ENCODE measurements around the gene THTPA. TPM values are rescaled to one million over a fixed set of nuclear protein-coding genes. Genes with fewer than 3 reads are reported as not detected.
"Not testable (repeated sequence)": the region's sequence is repeated elsewhere in the genome, so short reads cannot be mapped to it uniquely, and the experiment has no call there.

The THTPA gene
- total RNA-seq, 1 experiment from 2014 or later: 20.0 TPM

GRCh38 chr14:23609001-23609400 is 52.9 kb downstream of the THTPA start (continued):
- no peak for TF ChIP-seq ZNF425 (CRISPR knock-in tag; conservative IDR thresholded peaks at IDR 0.05)
- no peak for TF ChIP-seq ZSCAN18 (CRISPR knock-in tag; IDR thresholded peaks at IDR 0.05)

GRCh38 chr14:23609411-23610089 is 53.5 kb downstream of the THTPA start:
- Mint-ChIP-seq H3K9me3 (peaks cover 15% of the 10 kb centered on the region), H3K27me3 (ENCODE audit: low read depth) (peaks cover 23% of the 10 kb centered on the region)
- H3K4me1 Mint-ChIP-seq; ATAC-seq; DNase-seq (ENCODE audit: low spot score); H3K27ac Mint-ChIP-seq; POLR2A ChIA-PET; H3K36me3 Mint-ChIP-seq; H3K4me3 Mint-ChIP-seq: not testable (repeated sequence)
- TF ChIP-seq GABPB1 (CRISPR knock-in tag; IDR thresholded peaks at IDR 0.05): peak; percentile 61
- CTCF ChIA-PET: interaction anchor here (9.0 kb wide), 1 partner anchor 23 kb away, joined by 69 read pairs; no protein-coding TSS in a partner anchor

Other genes starting within 250 kb of the THTPA start
- 15.5 to 18.2 TPM (median 16.9 TPM) in 3 replicates for gene BCL2L2, start 249.4 kb upstream of the THTPA start, total RNA-seq (2021)
- gene PABPN1, start 234.8 kb upstream of the THTPA start, total RNA-seq (2021): 290 to 321 TPM (median 295 TPM) in 3 replicates
- 42.3 to 52.4 TPM (median 51.4 TPM) in 3 replicates for gene SLC22A17, start 203.4 kb upstream of the THTPA start, total RNA-seq (2021)
- 35.3 to 47.4 TPM (median 43.5 TPM) in 3 replicates for gene EFS, start 191.1 kb upstream of the THTPA start, total RNA-seq (2021)
- gene IL25, start 183.5 kb upstream of the THTPA start, total RNA-seq (2021): 0.24 TPM in 1 of 3 replicates, not detected in the others
- gene CMTM5, start 179.2 kb upstream of the THTPA start, total RNA-seq (2021): 0.24 to 0.41 TPM (median 0.39 TPM) in 3 replicates
- 0.09 to 0.14 TPM (median 0.09 TPM) in 3 replicates for gene MYH6, start 148.0 kb upstream of the THTPA start, total RNA-seq (2021)
- 0.02 TPM in 1 of 3 replicates, not detected in the others for gene MYH7, start 120.6 kb upstream of the THTPA start, total RNA-seq (2021)
- gene NGDN, start 86.6 kb upstream of the THTPA start, total RNA-seq (2021): 37.4 to 45.5 TPM (median 43.3 TPM) in 3 replicates
- 16.4 to 26.2 TPM (median 25.7 TPM) in 3 replicates for gene ZFHX2, start 4.5 kb upstream of the THTPA start, total RNA-seq (2021)
- gene AP1G2, start 11.5 kb downstream of the THTPA start, total RNA-seq (2021): 108 to 122 TPM (median 115 TPM) in 3 replicates
- 50.1 to 62.0 TPM (median 60.0 TPM) in 3 replicates for gene JPH4, start 22.5 kb downstream of the THTPA start, total RNA-seq (2021)
- 1.8 to 4.5 TPM (median 1.8 TPM) in 3 replicates for gene DHRS2, start 80.1 kb downstream of the THTPA start, total RNA-seq (2021)